HG02798 (cell line): ENCODE measurements around the gene PCGF6.
"Not testable (repeated sequence)": the region's sequence is repeated elsewhere in the genome, so short reads cannot be mapped to it uniquely, and the experiment has no call there.

Experiments
- ATAC-seq: cut with Tn5 transposase; IDR thresholded peaks from one replicate; pipeline ENCODE4 v1.9.1; 2021; ENCODE audit warnings: mild to moderate bottlenecking; ENCODE audit not compliant: unreplicated experiment, poor library complexity

Gene PCGF6, protein sequence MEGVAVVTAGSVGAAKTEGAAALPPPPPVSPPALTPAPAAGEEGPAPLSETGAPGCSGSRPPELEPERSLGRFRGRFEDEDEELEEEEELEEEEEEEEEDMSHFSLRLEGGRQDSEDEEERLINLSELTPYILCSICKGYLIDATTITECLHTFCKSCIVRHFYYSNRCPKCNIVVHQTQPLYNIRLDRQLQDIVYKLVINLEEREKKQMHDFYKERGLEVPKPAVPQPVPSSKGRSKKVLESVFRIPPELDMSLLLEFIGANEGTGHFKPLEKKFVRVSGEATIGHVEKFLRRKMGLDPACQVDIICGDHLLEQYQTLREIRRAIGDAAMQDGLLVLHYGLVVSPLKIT

DNA sequence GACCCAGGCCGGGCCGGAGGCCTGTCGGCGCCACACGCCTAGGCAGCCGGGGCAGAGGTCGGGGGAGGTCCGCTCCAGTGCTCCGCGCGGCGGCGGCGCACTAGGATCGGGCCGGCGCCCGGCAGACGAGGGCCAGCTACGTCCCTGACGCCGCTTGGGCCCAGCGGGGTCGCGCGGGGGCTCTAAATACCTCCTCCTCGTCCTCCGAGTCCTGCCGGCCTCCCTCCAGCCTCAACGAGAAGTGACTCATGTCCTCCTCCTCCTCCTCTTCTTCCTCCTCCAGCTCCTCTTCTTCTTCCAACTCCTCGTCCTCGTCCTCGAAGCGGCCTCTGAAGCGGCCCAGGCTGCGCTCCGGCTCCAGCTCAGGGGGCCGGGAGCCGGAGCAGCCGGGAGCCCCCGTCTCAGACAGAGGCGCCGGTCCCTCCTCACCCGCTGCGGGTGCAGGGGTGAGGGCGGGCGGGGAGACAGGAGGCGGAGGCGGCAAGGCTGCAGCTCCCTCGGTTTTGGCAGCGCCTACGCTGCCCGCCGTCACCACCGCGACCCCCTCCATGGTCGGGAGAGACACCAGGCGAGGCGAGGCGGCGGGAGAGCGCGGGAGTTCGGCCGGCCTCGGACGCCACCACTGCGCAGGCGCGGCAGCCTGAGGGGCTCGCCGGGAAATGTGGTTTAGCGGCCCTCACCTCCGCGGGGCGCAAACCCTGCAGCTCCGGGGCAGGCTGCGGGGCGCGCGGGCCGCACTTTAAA lies at the start of gene PCGF6:
Gene PCGF6 (minus strand): TSS at position 624 of the 744 bp plus-strand sequence. CDS start 74 bp downstream, at position 550.
- peak; percentile 84 for ATAC-seq

DNA sequence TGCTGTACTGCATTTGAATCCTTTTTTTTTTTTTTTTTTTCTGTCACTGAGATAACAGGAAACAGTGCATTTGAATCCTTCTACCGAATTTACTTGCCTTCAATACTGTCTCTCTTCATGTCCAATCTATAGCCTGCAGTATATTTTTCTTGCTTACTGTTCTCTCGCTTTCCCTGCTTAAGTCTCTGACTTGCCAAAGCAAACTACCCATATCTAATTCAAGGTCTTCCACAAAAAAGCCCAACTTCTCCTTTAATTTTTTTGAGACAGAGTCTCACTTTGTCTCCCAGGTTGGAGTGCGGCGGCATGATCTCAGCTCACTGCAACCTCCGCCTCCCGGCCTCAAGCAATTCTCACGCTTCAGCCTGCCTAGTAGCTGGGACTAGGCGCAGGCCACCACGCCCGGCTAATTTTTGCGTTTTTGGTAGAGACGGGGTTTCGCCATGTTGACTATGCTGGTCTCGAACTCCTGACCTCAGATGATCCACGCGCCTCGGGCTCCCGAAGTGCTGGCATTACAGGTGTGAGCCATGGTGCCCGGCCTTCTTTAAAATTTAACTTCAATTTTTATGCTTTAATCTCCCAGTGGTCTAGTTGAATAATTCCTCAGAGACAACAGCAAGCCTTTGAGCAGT lies 46.4 kb upstream of the PCGF6 start:
- no peak for ATAC-seq

DNA sequence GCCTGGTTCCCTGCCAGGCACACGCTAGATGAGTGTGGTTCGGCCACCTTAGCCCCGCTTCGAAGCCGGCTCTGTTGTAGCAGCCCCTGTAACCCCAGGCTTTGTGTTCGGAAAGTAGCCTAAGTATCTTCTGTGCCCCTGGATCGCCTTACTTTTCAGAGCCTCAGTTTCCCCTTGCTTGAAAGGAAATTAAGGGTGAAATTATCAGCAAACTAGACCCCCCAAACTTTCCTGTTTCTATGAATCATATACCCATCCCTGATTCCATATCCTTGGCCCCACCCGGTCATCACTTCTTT lies 45.8 kb upstream of the PCGF6 start:
- no peak for ATAC-seq

DNA sequence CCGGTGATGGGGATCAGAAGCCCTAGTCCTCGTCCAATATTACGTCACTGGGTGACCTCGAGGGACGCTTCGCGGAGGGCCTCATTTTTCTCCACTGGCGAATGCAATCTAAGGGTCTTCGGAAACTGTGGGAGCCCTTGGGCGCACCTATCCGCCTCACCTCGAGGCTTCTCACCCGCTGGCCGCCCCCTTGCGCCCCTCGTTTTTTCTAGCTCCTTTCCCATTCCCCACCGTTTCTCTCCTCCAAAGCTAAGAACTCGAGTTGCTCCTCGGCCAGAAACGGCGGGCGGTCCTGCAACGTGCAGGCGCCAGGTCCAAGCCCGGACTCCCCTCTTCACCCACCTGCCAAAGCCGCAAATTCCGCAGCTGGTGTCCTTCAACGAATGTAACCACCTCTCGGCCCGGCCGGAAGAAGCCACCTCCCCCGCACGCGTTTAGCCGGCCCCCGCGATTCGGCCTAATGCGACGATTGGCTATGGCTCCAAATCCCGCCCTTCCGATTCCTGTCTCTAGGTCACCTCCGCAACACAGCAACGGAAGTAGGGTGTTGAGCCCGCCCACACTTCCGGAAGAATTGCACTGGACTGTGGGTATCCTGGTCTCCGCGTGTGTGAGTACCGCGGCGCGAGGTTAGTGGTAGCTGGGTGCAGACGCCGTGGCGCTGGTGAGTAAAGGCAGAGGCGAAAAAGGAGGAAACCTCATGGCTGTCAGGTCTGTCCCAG lies 45.3 kb upstream of the PCGF6 start, which contains the start of the genes ATP5MK and PDCD11:
Gene ATP5MK (minus strand): TSS at position 409 of the 722 bp plus-strand sequence. CDS start 4,018 bp downstream, outside the sequence.
Gene PDCD11 (plus strand): TSS at position 560 of the 722 bp plus-strand sequence. CDS start 1,801 bp downstream, outside the sequence.
- peak; percentile 99 for ATAC-seq

DNA sequence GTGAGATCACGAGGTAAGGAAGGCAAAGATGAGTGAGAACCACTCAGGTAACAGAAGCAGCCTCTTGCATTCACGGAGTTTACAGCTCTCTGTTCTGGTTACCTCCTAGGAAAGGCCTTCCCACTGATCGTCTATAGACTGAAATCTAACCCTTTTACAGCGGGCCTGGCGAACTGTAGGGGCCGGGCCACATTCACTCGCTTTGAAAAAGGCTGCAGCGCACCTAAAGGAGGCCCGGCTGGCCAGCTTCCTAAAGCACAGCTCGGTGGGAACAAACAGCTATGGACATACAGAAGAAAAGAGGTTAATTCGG lies 44.8 kb upstream of the PCGF6 start:
- no peak for ATAC-seq

DNA sequence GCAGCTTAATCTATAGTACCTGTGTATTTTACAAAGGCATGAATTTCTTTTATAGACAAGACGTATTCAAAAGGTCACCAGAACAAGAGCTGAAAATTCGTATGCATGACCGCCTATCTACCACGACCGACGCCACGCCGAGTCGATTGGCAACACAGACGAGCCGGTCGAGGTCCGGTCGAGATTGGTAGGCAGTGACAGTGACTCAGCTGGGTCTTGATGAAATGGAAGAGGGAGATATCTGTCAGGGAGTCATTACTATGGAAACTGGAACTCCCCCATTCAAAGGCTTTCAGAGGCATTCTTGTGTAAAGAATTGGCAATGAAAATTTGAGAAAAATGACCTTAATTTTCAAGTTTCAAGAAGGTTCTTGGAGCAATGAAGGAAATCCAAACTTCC lies 43.2 kb upstream of the PCGF6 start:
- ATAC-seq = no peak

DNA sequence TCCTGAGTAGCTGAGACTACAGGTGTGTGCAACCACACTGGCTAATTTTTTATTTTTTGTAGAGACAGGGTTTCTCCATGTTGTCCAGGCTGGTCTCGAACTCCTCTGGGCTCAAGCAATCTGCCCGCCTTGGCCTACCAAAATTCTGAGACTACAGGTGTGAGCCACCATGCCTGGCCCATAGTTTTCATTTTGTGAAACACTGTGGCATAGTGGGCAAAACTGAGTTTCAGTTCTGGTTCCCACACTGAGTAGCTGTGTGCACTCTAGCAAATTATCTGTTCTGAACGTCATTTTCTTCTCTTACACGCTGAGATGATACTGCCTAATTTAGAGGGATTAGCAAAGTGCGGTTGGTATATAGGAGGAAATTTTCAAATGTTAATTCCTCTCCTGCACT lies 31.8 kb upstream of the PCGF6 start:
- ATAC-seq = no peak

DNA sequence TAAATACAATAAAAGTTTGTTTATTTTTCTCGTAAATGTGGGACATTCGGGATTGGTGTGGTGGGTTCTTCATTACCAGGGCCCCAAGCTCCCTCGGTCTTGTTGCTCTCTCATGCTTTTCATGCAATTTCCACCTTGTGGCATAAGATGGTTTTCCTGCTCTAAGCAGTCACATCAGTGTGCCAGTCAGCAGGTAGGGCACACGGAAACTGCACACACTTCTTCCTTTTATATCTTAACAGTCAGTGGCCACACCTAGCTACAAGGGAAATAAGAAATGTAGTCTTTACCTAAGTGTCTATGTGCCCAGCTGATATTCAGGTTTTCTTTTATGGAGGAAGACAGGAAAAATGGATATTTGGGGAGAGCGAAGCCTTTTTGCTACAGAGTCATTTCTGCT lies 23.3 kb upstream of the PCGF6 start:
- ATAC-seq = no peak

DNA sequence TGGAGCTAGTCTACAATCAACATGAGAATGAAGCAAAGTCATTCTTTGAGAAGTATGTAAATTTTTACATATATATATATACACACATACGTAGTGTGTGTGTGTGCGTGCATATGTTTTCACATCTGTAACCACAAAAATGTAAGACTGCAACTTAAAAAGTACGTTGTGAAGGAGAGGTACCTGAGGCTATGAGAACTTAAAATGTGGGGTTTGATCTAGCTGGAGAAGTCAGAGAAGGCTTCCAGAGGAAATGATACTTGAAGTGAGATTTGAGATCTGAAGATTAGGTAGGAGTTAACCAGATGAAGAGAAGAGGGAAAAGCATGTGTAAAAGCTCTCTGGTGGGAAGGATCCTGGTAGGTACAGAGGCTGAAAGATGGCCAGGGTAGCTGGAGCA lies 22.6 kb upstream of the PCGF6 start:
- no peak for ATAC-seq

DNA sequence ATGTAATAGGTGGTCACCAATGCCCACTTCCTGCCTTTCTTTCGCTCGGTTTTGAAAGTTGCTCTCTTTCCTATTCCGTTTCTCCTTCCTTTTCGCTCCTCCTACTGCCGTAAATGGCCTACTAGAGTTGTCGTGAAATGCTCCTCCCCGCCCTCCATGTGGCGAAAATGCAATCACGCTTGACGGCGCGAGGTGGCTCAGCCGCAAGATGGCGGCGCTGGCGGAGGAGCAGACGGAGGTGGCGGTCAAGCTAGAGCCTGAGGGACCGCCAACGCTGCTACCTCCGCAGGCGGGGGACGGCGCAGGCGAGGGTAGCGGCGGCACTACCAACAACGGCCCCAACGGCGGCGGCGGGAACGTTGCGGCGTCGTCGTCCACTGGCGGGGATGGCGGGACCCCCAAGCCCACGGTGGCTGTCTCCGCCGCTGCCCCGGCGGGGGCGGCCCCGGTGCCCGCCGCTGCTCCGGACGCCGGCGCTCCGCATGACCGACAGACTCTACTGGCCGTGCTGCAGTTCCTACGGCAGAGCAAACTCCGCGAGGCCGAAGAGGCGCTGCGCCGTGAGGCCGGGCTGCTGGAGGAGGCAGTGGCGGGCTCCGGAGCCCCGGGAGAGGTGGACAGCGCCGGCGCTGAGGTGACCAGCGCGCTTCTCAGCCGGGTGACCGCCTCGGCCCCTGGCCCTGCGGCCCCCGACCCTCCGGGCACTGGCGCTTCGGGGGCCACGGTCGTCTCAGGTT lies 17.0 kb upstream of the PCGF6 start, which contains the start of gene TAF5:
Gene TAF5 (plus strand): TSS at position 195 of the 737 bp plus-strand sequence. CDS start 14 bp downstream, at position 209.
- peak; percentile 69 for ATAC-seq

DNA sequence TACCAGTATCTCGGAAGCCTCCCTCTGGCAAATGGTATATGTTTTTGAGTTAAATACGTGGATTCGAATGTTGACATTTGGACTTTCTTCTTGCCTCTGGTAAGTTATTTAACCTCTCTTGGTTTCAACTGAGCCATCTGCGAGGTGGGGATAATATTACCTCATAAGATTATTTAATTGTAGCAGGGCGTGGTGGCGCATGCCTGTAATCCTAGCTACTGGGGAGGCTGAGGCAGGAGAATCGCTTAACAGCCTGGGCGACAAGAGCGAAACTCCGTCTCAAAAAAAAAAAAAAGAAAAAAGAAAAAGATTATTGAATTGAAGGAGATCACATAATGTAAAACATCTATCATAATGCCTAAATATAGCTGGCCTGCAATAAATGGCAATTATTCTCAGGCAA lies 16.4 kb upstream of the PCGF6 start:
- ATAC-seq = no peak

DNA sequence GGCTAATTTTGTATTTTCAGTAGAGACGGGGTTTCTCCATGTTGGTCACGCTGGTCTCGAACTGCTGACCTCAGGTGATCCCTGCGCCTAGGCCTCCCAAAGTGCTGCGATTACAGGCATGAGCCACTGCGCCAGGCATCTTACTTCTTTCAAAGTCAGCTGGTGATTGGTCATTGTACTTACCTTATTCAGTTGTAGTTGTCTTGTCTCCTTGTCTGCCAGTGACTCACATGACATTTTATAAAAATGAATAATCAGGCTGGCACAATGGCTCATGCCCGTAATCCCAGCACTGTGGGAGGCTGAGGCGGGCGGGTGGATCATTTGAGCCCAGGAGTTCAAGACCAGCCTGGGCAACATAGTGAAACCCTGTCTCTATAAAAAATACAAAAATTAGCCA lies 9.9 kb upstream of the PCGF6 start:
- not testable (repeated sequence) for ATAC-seq

DNA sequence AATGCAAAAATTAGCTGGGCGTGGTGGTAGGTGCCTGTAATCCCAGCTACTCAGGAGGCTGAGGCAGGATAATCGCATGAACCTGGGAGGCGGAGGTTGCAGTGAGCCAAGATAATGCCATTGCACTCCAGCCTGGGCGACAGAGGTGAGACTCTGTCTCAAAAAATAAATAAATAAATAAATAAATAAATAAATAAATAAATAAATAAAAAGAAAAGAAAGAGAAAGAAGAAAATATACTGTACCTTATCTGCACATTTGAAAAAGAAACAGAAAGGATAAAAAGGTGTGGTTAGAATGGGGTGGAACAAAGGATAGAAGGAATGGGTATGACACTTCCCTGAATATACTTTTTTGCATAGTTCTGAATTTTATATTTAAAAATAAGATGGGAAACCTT lies 8.6 kb upstream of the PCGF6 start:
- not testable (repeated sequence) for ATAC-seq

DNA sequence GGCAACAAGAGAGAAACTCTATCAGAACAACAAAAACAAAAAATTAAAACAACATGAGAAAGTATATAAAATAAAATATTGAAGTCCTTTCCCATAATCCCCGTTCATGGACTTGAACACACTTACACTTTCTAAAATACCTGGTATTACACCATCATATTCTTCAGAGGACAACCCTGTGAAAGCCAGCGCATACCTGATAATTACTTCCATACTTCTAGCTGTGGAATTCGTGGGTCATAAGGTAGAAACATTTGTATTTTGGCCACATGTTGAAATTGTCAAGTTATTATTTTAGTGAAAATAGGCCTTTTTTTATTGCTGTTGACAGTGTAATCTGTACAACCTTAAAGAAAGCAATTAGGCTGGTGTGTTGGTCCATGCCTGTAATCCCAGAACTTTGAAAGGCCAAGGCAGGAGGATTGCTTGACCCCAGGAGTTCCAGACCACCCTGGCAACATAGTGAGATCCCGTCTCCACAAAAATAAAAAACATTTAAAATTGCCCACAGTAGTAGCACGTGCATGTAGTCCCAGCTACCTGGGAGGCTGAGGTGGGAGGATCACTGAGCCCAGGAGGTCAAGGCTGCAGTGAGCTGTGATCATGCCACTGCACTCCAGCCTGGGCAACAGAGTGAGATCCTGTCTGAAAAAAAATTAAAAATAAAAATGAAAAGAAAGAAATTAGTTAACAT lies 5.1 kb upstream of the PCGF6 start:
- no peak for ATAC-seq

DNA sequence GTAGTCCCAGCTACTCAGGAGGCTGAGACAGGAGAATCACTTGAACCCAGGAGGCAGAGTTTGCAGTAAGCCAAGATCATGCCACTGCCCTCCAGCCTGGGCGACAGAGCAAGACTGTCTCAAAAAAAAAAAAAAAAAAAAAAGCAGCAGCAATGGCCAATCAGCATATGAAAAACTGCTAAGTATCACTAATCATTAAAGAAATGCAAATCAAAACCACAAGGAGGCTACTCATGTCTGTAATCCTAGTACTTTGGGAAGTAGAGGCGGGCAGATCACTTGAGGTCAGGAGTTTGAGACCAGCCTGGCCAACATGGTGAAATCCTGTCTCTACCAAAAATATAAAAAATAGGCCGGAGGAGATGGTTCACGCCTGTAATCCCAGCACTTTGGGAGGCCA lies 3.6 kb upstream of the PCGF6 start:
- ATAC-seq = not testable (repeated sequence)

DNA sequence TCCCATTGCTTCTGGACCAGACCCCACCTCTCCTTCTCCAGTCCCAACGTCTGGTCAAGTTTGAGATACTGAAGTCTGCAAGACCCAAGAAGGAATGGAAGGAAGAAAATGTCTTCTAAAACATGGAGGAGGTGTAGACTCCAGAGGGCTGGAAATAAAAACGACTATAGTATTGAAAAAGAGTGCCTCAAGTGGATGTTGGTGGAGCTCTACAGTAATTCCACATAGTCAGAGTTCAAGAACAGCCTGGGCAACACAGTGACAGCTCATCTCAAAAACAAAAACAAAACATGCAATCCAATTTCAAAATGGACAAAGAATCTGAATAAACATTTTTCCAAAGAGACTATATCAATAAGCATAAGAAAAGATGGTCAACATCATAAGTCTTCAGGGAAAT lies 2.3 kb upstream of the PCGF6 start:
- ATAC-seq = no peak

DNA sequence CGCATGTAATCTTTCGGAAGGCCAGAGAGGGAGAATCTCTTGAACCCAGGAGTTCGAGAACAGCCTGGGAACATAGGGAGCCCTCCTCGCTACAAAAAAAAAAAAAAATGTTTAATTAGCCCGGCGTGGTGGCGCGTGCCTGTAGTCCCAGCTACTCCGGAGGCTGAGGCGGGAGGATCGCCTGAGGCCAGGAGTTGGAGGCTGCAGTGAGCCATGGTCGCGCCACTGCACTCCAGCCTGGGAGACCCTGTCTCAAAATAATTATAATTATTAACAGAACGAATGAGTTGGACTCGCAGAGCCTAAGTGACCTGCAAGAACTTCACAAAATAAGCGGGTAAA lies 794 bp downstream of the PCGF6 start:
- ATAC-seq = peak; percentile 2

DNA sequence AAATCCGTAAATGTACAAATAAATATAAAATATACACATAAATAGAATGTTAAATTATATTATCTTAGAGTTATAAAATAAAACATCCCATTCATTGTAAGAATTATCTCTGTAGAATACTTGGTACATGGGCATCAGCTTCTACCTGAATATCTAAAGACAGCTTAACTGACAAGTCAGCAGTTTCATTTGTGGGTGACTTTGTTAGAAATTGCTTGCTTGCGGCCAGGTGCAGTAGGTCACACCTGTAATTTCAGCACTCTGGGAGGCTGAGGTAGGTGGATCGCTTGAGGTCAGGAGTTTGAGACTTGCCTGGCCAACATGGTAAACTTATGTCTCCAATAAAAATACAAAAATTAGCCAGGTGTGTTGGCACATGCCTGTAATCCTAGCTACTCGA lies 14.6 kb downstream of the PCGF6 start:
- ATAC-seq = no peak

DNA sequence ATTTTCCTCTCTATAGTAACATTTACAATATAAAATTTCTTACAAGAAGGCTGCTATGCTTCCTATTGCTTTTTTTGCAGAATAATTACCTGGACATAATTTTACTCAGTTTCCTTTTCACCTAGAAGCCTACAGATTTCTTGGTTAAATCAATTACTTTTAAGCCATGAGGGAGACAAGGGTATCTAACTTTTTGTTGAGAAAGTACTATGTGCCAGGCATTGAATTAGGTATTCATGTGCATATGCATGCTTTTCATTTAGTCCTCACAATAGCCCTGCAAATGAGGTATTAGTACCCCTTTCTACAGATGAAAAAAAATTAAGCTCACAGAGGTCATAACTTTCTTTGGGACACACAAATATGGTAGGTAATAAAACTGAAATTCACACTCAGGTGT lies 16.4 kb downstream of the PCGF6 start:
- no peak for ATAC-seq
